ENCODE data around the gene SLC12A5. TPM values are rescaled to one million over a fixed set of nuclear protein-coding genes. Genes with fewer than 3 reads are reported as not detected.

The SLC12A5 gene
- total and polyA plus RNA-seq, 2 donors (not counting 1 experiment from before 2014, with no cell fraction given), result 0.27 to 0.50 TPM

DNA sequence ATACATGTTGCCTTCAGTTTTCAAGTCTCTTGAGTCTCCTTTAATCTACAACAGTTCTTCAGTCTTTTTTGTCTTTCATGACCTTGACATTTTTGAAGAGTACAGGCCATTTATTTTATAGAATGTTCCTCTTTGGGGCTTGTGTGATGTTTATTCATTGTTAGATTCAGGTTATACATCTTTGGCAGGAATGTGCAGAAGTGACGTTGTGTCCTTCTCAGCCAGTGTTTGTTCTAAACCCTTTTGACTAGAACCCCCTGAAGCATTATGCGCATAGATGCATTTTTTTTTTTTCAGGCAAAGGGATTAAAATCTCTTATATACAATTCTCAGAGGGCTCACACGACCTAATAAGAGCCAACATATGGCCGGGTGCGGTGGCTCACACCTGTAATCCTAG, 72.0 kb downstream of the SLC12A5 start:
- no peaks in the 10 kb centered on the region for H3K9me3 ChIP-seq (ENCODE audit: control insufficient read depth, insufficient read depth, low read depth, low read length)

DNA sequence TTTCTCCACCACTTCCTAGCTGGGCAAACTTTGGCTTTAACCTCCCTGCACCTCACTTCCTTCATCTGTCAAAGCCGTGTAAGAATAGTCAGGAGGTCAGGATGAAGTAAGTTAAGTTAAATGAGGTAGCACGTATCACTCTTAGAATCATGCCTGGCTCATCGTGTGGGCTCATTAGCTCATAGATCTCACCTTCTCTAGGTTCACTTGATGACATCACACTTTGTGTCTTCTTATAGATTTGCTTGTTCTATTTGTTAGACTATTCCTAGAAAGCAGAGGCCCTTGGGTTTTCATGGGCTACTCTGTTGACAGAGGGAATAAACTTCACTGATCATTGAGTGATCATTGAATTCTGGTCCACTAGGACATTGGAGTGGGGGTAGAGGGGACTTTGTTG, 72.9 kb downstream of the SLC12A5 start:
- H3K4me3 ChIP-seq (replicated peaks in 1 of 4; ENCODE audit: control extremely low read depth in 1 of 4, insufficient read depth in 1 of 4, low read depth in 3 of 4, low read length in 4 of 4), result no peak overlapping the region
- H3K27ac ChIP-seq (ENCODE audit: insufficient read depth, low read length), result no peak overlapping the region
- H4K20me1 ChIP-seq (ENCODE audit: control insufficient read depth, extremely low read depth, insufficient read depth, low read length), result no peaks in the 10 kb centered on the region
- no peaks in the 10 kb centered on the region for H3K4me1 ChIP-seq (ENCODE audit: control insufficient read depth, extremely low read depth, insufficient read depth, low read length)
- no peak overlapping the region for H2AFZ ChIP-seq (ENCODE audit: low read length)
- DNase-seq (ENCODE audit: low read depth in 2 of 2), result no peak
- no peaks in the 10 kb centered on the region for H3K36me3 ChIP-seq (ENCODE audit: control insufficient read depth, insufficient read depth, low read length)
- peaks cover 21% of the 10 kb centered on the region for H3K27me3 ChIP-seq (ENCODE audit: control insufficient read depth, insufficient read depth, low read length)
- no peaks in the 10 kb centered on the region for H3K79me2 ChIP-seq (ENCODE audit: control insufficient read depth, insufficient read depth, low read length)
- no peaks in the 10 kb centered on the region for H3K9me3 ChIP-seq (ENCODE audit: control insufficient read depth, insufficient read depth, low read depth, low read length)
- TF ChIP-seq, protein P1, sequence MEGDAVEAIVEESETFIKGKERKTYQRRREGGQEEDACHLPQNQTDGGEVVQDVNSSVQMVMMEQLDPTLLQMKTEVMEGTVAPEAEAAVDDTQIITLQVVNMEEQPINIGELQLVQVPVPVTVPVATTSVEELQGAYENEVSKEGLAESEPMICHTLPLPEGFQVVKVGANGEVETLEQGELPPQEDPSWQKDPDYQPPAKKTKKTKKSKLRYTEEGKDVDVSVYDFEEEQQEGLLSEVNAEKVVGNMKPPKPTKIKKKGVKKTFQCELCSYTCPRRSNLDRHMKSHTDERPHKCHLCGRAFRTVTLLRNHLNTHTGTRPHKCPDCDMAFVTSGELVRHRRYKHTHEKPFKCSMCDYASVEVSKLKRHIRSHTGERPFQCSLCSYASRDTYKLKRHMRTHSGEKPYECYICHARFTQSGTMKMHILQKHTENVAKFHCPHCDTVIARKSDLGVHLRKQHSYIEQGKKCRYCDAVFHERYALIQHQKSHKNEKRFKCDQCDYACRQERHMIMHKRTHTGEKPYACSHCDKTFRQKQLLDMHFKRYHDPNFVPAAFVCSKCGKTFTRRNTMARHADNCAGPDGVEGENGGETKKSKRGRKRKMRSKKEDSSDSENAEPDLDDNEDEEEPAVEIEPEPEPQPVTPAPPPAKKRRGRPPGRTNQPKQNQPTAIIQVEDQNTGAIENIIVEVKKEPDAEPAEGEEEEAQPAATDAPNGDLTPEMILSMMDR (conservative IDR thresholded peaks at IDR 0.05 in 1 of 2, IDR thresholded peaks at IDR 0.05 in 1 of 2; ENCODE audit: low read depth in 1 of 2, low read length in 2 of 2), result no peak
- TF ChIP-seq EZH2 (IDR thresholded peaks at IDR 0.05; ENCODE audit: low read length, missing control alignments), result no peak
- no peak overlapping the region for H3K4me2 ChIP-seq (ENCODE audit: extremely low read depth, insufficient read depth, low read length)
- no peak overlapping the region for H3K9ac ChIP-seq (ENCODE audit: insufficient read depth, low read length)

More for the DNA sequence above, 72.0 kb downstream of the SLC12A5 start:
- Histone ChIP-seq H3K4me1 (ENCODE audit: control insufficient read depth, extremely low read depth, insufficient read depth, low read length) (no peaks in the 10 kb centered on the region), H3K36me3 (ENCODE audit: control insufficient read depth, insufficient read depth, low read length) (no peaks in the 10 kb centered on the region), H3K9ac (ENCODE audit: insufficient read depth, low read length) (no peak overlapping the region), H2AFZ (ENCODE audit: low read length) (no peak overlapping the region), H3K4me3 (replicated peaks in 1 of 4; ENCODE audit: control extremely low read depth in 1 of 4, insufficient read depth in 1 of 4, low read depth in 3 of 4, low read length in 4 of 4) (no peak overlapping the region), H4K20me1 (ENCODE audit: control insufficient read depth, extremely low read depth, insufficient read depth, low read length) (no peaks in the 10 kb centered on the region), H3K27ac (ENCODE audit: insufficient read depth, low read length) (no peak overlapping the region), H3K27me3 (ENCODE audit: control insufficient read depth, insufficient read depth, low read length) (peaks cover 21% of the 10 kb centered on the region), H3K79me2 (ENCODE audit: control insufficient read depth, insufficient read depth, low read length) (no peaks in the 10 kb centered on the region), H3K4me2 (ENCODE audit: extremely low read depth, insufficient read depth, low read length) (no peak overlapping the region)
- TF ChIP-seq EZH2 (IDR thresholded peaks at IDR 0.05; ENCODE audit: low read length, missing control alignments), result no peak
- TF ChIP-seq, protein P1 (conservative IDR thresholded peaks at IDR 0.05 in 1 of 2, IDR thresholded peaks at IDR 0.05 in 1 of 2; ENCODE audit: low read depth in 1 of 2, low read length in 2 of 2), result no peak
- no peak for DNase-seq (ENCODE audit: low read depth in 2 of 2)

DNA sequence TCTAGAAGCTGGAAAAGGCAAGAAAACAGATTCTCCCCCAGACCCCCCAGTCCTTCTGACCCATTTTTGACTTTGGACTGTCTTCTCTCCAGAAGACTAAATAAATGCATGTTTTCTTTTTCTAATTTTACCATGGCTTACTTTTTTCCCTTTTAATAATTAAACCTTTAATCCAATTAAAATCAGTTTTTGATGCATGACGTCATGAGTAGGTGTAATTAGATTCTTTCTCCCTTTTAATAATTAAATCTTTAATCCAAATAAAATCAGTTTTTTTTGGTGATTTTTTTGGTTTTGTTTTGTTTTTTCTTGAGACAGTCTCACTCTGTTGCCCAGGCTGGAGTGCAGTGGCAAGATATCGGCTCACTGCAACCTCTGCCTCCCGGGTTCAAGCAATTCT, 73.9 kb downstream of the SLC12A5 start:
- Histone ChIP-seq H3K27ac (ENCODE audit: insufficient read depth, low read length) (no peak overlapping the region), H2AFZ (ENCODE audit: low read length) (no peak overlapping the region), H3K4me3 (replicated peaks in 1 of 4; ENCODE audit: control extremely low read depth in 1 of 4, insufficient read depth in 1 of 4, low read depth in 3 of 4, low read length in 4 of 4) (no peak overlapping the region), H3K36me3 (ENCODE audit: control insufficient read depth, insufficient read depth, low read length) (no peaks in the 10 kb centered on the region), H3K4me1 (ENCODE audit: control insufficient read depth, extremely low read depth, insufficient read depth, low read length) (no peaks in the 10 kb centered on the region), H3K27me3 (ENCODE audit: control insufficient read depth, insufficient read depth, low read length) (peaks cover 19% of the 10 kb centered on the region), H3K9me3 (ENCODE audit: control insufficient read depth, insufficient read depth, low read depth, low read length) (no peaks in the 10 kb centered on the region), H4K20me1 (ENCODE audit: control insufficient read depth, extremely low read depth, insufficient read depth, low read length) (no peaks in the 10 kb centered on the region), H3K4me2 (ENCODE audit: extremely low read depth, insufficient read depth, low read length) (no peak overlapping the region), H3K9ac (ENCODE audit: insufficient read depth, low read length) (no peak overlapping the region), H3K79me2 (ENCODE audit: control insufficient read depth, insufficient read depth, low read length) (no peaks in the 10 kb centered on the region)
- TF ChIP-seq EZH2 (IDR thresholded peaks at IDR 0.05; ENCODE audit: low read length, missing control alignments), result no peak
- TF ChIP-seq, protein P1 (conservative IDR thresholded peaks at IDR 0.05 in 1 of 2, IDR thresholded peaks at IDR 0.05 in 1 of 2; ENCODE audit: low read depth in 1 of 2, low read length in 2 of 2), result no peak
- DNase-seq (ENCODE audit: low read depth in 2 of 2), result no peak
